ENCODE measurements around the gene SNX20. TPM values are rescaled to one million over a fixed set of nuclear protein-coding genes. Genes with fewer than 3 reads are reported as not detected.

SNX20 gene, protein sequence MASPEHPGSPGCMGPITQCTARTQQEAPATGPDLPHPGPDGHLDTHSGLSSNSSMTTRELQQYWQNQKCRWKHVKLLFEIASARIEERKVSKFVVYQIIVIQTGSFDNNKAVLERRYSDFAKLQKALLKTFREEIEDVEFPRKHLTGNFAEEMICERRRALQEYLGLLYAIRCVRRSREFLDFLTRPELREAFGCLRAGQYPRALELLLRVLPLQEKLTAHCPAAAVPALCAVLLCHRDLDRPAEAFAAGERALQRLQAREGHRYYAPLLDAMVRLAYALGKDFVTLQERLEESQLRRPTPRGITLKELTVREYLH
- polyA plus RNA-seq (2011; rRNA removed), result not detected in 2 replicates
- not detected in 2 replicates for polyA minus RNA-seq (2011; rRNA and poly(A)+ RNA removed)

DNA sequence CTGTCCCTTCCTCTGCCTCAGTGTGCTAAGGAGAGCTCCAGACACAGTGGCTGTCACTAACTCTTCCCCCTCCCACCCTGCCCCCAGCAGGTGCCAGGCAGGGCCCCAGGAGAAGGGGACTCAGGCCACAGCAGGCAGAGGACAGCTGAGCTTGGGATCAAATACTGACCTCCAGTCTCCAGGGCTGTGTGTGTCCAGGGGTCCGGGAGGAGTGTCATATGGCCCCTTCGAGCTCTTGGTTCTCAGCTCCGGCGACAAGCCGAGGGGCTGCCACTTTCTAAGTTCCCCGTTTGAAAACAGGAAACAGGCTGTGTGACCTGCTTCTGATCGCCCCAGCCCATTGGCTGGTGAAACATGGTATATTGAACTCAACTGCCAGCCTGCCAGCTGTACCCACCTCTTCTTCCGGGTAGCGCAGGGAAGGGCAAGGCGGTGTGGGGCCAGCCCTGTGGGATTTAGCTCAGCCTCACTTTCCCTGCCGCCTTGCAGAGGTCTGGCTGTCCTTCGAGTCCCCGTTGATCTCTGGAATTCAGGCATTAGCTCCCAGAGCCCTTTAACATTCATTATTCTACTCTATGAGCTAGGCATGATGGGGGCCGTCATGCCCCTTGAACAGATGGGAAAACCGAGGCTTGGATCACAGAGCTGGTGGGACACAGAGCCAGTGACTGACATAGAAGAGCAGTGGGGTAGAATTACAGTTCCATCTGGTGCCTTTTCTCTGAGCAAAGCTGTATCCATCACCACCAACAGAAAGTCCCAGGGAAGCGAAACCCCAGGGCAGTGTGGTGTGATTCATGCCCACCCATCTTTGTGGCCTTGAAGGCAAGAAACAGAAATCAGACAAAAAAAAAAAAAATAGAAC lies at the start of gene SNX20:
Gene SNX20, minus strand, starts transcription at position 292 of the 865 bp plus-strand sequence. CDS start 3,786 bp downstream, outside the sequence.
- no peak within 1 kb of the TSS for H3K27ac ChIP-seq (ENCODE audit: low read depth, low read length)
- POLR2A ChIA-PET, result no interaction called here
- CTCF ChIA-PET, result interaction anchor here (1.0 to 2.2 kb wide), 2 partner anchors 10 to 16 kb away, joined by 4 to 5 read pairs; no protein-coding TSS in a partner anchor
- H3K27me3 ChIP-seq (ENCODE audit: control insufficient read depth, insufficient read depth, low read length), result no peaks in the 10 kb centered on the region
- no peak for DNase-seq (ENCODE audit: low read depth, low spot score)
- TF ChIP-seq, protein P1, sequence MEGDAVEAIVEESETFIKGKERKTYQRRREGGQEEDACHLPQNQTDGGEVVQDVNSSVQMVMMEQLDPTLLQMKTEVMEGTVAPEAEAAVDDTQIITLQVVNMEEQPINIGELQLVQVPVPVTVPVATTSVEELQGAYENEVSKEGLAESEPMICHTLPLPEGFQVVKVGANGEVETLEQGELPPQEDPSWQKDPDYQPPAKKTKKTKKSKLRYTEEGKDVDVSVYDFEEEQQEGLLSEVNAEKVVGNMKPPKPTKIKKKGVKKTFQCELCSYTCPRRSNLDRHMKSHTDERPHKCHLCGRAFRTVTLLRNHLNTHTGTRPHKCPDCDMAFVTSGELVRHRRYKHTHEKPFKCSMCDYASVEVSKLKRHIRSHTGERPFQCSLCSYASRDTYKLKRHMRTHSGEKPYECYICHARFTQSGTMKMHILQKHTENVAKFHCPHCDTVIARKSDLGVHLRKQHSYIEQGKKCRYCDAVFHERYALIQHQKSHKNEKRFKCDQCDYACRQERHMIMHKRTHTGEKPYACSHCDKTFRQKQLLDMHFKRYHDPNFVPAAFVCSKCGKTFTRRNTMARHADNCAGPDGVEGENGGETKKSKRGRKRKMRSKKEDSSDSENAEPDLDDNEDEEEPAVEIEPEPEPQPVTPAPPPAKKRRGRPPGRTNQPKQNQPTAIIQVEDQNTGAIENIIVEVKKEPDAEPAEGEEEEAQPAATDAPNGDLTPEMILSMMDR (IDR thresholded peaks at IDR 0.05; ENCODE audit: low read depth, low read length), result no peak
- no peaks in the 10 kb centered on the region for H3K9me3 ChIP-seq (ENCODE audit: control insufficient read depth, insufficient read depth, low read length)
- no peak within 1 kb of the TSS for H3K4me3 ChIP-seq (ENCODE audit: low read depth, low read length)

DNA sequence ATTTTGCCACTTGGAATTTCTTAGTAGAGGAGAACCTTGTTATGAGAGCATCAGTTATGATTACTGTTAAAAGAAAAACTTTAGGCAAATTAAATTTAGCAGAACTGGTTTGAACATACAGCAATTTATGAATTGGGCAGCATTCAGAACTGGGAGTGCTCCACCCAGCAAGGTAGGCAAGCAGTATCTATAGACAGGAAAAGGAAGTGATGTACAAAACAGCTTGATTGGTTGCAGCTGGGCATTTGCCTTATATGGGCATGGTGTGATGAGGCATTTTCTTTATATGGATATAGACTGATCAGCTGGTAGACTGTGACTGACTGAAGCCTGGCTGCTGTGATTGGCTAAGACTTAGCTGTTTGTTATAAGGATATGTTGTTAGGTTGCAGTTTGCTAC lies 43.2 kb upstream of the SNX20 start:
- no peaks in the 10 kb centered on the region for H3K9me3 ChIP-seq (ENCODE audit: control insufficient read depth, insufficient read depth, low read length)
- no peak overlapping the region for H3K27ac ChIP-seq (ENCODE audit: low read depth, low read length)
- no peak overlapping the region for H3K4me3 ChIP-seq (ENCODE audit: low read depth, low read length)
- TF ChIP-seq, protein P1 (IDR thresholded peaks at IDR 0.05; ENCODE audit: low read depth, low read length), result no peak
- ChIA-PET POLR2A (no interaction called here), CTCF (interaction anchor here (1.0 to 1.1 kb wide), 2 partner anchors 59 to 82 kb away, joined by 3 read pairs; no protein-coding TSS in a partner anchor)
- no peaks in the 10 kb centered on the region for H3K27me3 ChIP-seq (ENCODE audit: control insufficient read depth, insufficient read depth, low read length)
- DNase-seq (ENCODE audit: low read depth, low spot score), result no peak

DNA sequence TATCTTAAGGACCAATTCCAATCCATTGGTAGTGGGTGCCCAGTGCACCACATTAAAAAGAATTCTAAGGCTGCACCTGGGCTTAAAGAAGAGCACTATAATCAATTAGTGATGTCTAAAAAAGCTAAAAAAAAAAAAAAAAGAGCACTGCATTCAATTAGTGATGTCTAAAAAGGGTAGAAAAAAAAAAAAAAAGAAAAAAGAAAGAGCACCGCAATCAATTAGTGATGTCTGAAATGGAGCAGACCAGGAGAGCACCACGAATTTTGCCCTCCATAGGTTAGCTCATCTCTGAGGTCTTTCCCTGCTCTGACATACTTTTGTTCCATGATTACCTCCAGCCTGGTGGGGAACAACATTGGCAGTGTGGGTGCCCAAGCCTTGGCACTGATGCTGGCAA lies 41.8 kb upstream of the SNX20 start:
- H3K4me3 ChIP-seq (ENCODE audit: low read depth, low read length), result no peak overlapping the region
- no peak for DNase-seq (ENCODE audit: low read depth, low spot score)
- no peaks in the 10 kb centered on the region for H3K9me3 ChIP-seq (ENCODE audit: control insufficient read depth, insufficient read depth, low read length)
- CTCF ChIA-PET, result interaction anchor here (3.0 kb wide), 1 partner anchor 83 kb away, joined by 9 read pairs; no protein-coding TSS in a partner anchor
- TF ChIP-seq, protein P1 (IDR thresholded peaks at IDR 0.05; ENCODE audit: low read depth, low read length), result no peak
- H3K27ac ChIP-seq (ENCODE audit: low read depth, low read length), result no peak overlapping the region
- POLR2A ChIA-PET, result no interaction called here
- no peaks in the 10 kb centered on the region for H3K27me3 ChIP-seq (ENCODE audit: control insufficient read depth, insufficient read depth, low read length)

DNA sequence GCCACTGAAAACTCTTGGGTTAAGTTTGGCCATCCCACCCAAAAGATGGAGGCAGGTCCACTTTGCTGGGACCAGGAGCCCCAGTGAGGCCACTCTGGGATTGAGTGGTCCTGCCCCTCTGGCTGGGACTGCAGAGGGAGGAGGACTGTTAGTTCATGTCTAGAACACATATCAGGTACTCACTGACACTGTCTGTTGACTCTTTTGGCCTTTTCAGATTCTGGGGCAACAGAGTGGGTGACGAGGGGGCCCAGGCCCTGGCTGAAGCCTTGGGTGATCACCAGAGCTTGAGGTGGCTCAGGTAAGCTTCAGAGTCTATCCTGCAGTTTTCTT lies 41.3 kb upstream of the SNX20 start:
- Histone ChIP-seq H3K27ac (ENCODE audit: low read depth, low read length) (no peak overlapping the region), H3K9me3 (ENCODE audit: control insufficient read depth, insufficient read depth, low read length) (no peaks in the 10 kb centered on the region), H3K27me3 (ENCODE audit: control insufficient read depth, insufficient read depth, low read length) (no peaks in the 10 kb centered on the region), H3K4me3 (ENCODE audit: low read depth, low read length) (no peak overlapping the region)
- TF ChIP-seq, protein P1 (IDR thresholded peaks at IDR 0.05; ENCODE audit: low read depth, low read length), result no peak
- ChIA-PET POLR2A (no interaction called here), CTCF (interaction anchor here (3.0 kb wide), 1 partner anchor 84 kb away, joined by 9 read pairs; no protein-coding TSS in a partner anchor)
- DNase-seq (ENCODE audit: low read depth, low spot score), result no peak
